Testis (tissue), 3 donors: Measurements from ENCODE around the gene KDM5B. TPM values are rescaled to one million over a fixed set of nuclear protein-coding genes. Genes with fewer than 3 reads are reported as not detected.
"Not testable (repeated sequence)": the region's sequence is repeated elsewhere in the genome, so short reads cannot be mapped to it uniquely, and the experiment has no call there.

ENCODE experiments used
- DNase-seq: peaks from one replicate; pipeline ENCODE4 v3.0.0-alpha.2; 2019
- H3K27ac ChIP-seq, 2 donors: fragments of 200-600 bp; sonication (generic); one replicate each; pipeline ENCODE4 v1.5.1; 2019
- H3K27me3 ChIP-seq: fragments of 200-600 bp; sonication (generic); one replicate; pipeline ENCODE4 v1.5.1; 2019
- H3K36me3 ChIP-seq: fragments of 200-600 bp; sonication (generic); one replicate; pipeline ENCODE4 v1.5.1; 2017; ENCODE audit warnings: low read depth; ENCODE audit errors: missing control alignments
- H3K4me1 ChIP-seq: fragments of 200-600 bp; sonication (generic); one replicate; pipeline ENCODE4 v1.5.1; 2019
- H3K4me3 ChIP-seq, 2 donors: fragments of 200-600 bp; sonication (generic); one replicate each; pipeline ENCODE4 v1.5.1; 2017 to 2019
- H3K9me3 ChIP-seq: fragments of 200-600 bp; sonication (generic); one replicate; pipeline ENCODE4 v1.5.1; 2017
- CTCF ChIP-seq, 3 experiments: fragments of 450-650 bp in 2 of 3; fragments of 200-600 bp in 1 of 3; sonication (generic) in 1 of 3; IDR thresholded peaks; one replicate each; pipeline ENCODE4 v1.5.1; 2016 to 2019; ENCODE audit warnings: antibody characterized with exemption in 3 of 3, mild to moderate bottlenecking in 2 of 3, moderate library complexity in 1 of 3
- POLR2A ChIP-seq: fragments of 450-650 bp; IDR thresholded peaks from one replicate; pipeline ENCODE4 v1.6.1; 2017; ENCODE audit warnings: antibody characterized with exemption, mild to moderate bottlenecking, moderate library complexity
- WGBS, 2 donors: methylation state at CpG; one replicate each; pipeline ENCODE4 v1.1.5; 2018; 5-methylcytosine and 5-hydroxymethylcytosine counted together
- intact Hi-C: fragments of 100-400 bp; cut with DNase I; formaldehyde crosslinking; loops from one replicate; pipeline ENCODE4 v1.15.1; 2023; ENCODE audit warnings: low total_unique reads
- polyA plus RNA-seq: library from polyadenylated mRNA; stranded (reverse); fragments of 350-450 nt; fragmentation: Illumina TruSeq; extraction: RNeasy Lipid Tissue Mini Kit (QIAGEN cat#74804); gene quantifications from one replicate; pipeline ENCODE4 v1.2.3, GENCODE V29; 2014; ENCODE audit warnings: low read depth, low replicate concordance; ENCODE audit not compliant: insufficient read depth
- total RNA-seq, 2 donors: library from RNA; depleted of rRNA; stranded (reverse); fragments of >200 nt; gene quantifications; one replicate each; pipeline ENCODE4 v1.2.3, GENCODE V29; 2016

KDM5B gene
- total and polyA plus RNA-seq, 3 donors from 2014 or later = 223 to 333 (median 307) TPM

GRCh38 chr1:202798792-202799331 lies 9.4 kb downstream of the KDM5B start:
- DNase-seq = no peak
- H3K36me3 ChIP-seq = no peaks in the 10 kb centered on the region
- no peaks in the 10 kb centered on the region for H3K9me3 ChIP-seq
- H3K27me3 ChIP-seq = no peaks in the 10 kb centered on the region
- no peak for TF ChIP-seq POLR2A
- no peak for TF ChIP-seq CTCF (IDR thresholded peaks at IDR 0.05)
- intact Hi-C loops = no loop called here
- 47 to 58% methylated on average over 6 of the region's 6 CpGs for WGBS, 2 donors
- no peak overlapping the region for H3K27ac ChIP-seq
- H3K4me3 ChIP-seq = no peak overlapping the region
- H3K4me1 ChIP-seq = no peaks in the 10 kb centered on the region

- intact Hi-C loops = no loop called here
These were observed 10.0 kb downstream of the KDM5B start for GRCh38 chr1:202798260-202798659.

GRCh38 chr1:202796670-202797069 lies 11.6 kb downstream of the KDM5B start:
- no peaks in the 10 kb centered on the region for H3K4me1 ChIP-seq
- 92 to 93% methylated on average over 6 to 7 of the region's 7 CpGs for WGBS, 2 donors
- no peaks in the 10 kb centered on the region for H3K27me3 ChIP-seq
- TF ChIP-seq CTCF (IDR thresholded peaks at IDR 0.05) (no peak), POLR2A (no peak)
- no peak overlapping the region for H3K27ac ChIP-seq
- intact Hi-C loops = no loop called here
- H3K9me3 ChIP-seq = no peaks in the 10 kb centered on the region
- DNase-seq = no peak
- H3K4me3 ChIP-seq = no peak overlapping the region
- H3K36me3 ChIP-seq = no peaks in the 10 kb centered on the region

More at GRCh38 chr1:202798260-202798659, 10.0 kb downstream of the KDM5B start:
- Histone ChIP-seq H3K27me3 (no peaks in the 10 kb centered on the region), H3K4me3 (no peak overlapping the region), H3K9me3 (no peaks in the 10 kb centered on the region), H3K27ac (no peak overlapping the region), H3K36me3 (no peaks in the 10 kb centered on the region), H3K4me1 (no peaks in the 10 kb centered on the region)
- TF ChIP-seq CTCF (IDR thresholded peaks at IDR 0.05) (no peak), POLR2A (no peak)
- no peak for DNase-seq
- 85 to 91% methylated on average over 4 of the region's 4 CpGs for WGBS, 2 donors

DNA sequence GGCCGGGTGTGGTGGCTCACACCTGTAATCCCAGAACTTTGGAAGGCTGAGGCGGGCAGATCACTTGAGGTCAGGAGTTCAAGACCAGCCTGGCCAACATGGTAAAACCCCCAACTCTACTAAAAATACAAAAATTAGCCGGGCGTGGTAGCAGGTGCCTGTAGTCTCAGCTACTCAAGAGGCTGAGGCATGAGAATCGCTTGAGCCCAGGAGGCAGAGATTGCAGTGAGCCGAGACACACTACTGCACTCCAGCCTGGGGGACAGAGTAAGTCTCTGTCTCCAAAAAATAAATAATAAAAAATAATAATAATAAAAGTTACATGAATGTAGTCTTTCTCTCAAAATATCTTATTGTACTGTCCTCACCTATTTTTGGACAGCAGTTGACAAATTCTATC lies 13.3 kb downstream of the KDM5B start:
- H3K27ac ChIP-seq, H3K27me3 ChIP-seq, H3K36me3 ChIP-seq, intact Hi-C loops, H3K4me3 ChIP-seq, H3K4me1 ChIP-seq, H3K9me3 ChIP-seq, DNase-seq: not testable (repeated sequence)
- WGBS, 2 donors = 93 to 94% methylated on average over 6 of the region's 6 CpGs

GRCh38 chr1:202794051-202794740 lies 14.0 kb downstream of the KDM5B start:
- Histone ChIP-seq H3K27me3 (no peaks in the 10 kb centered on the region), H3K9me3 (no peaks in the 10 kb centered on the region), H3K4me3 (no peak overlapping the region), H3K27ac (no peak overlapping the region), H3K4me1 (no peaks in the 10 kb centered on the region), H3K36me3 (no peaks in the 10 kb centered on the region)
- no peak for DNase-seq
- intact Hi-C loops = no loop called here
- no peak for TF ChIP-seq CTCF (IDR thresholded peaks at IDR 0.05)
- no peak for TF ChIP-seq POLR2A
